Liver (tissue), 3 donors: ENCODE measurements around the gene CCDC69.

ENCODE experiments used
- ATF3 ChIP-seq: IDR thresholded peaks from 2 replicates; pipeline ENCODE4 v1.6.1; 2016; ENCODE audit warnings: antibody characterized with exemption
- CTCF ChIP-seq: fragments of 150-350 bp; IDR thresholded peaks from 2 replicates; pipeline ENCODE4 v1.5.1; 2017; ENCODE audit warnings: improper control_type of control experiment, low read depth, low read length; ENCODE audit not compliant: missing input control
- EGR1 ChIP-seq, 2 donors: IDR thresholded peaks; 2 replicates each; pipeline ENCODE4 v1.6.1; 2016 to 2018; ENCODE audit warnings: antibody characterized with exemption in 2 of 2, low read depth in 2 of 2
- FOXA2 ChIP-seq: IDR thresholded peaks from 2 replicates; pipeline ENCODE4 v1.6.1; 2016; ENCODE audit warnings: antibody characterized with exemption
- GABPA ChIP-seq, 2 donors: IDR thresholded peaks in 1 of 2; conservative IDR thresholded peaks in 1 of 2; 2 replicates each; pipeline ENCODE4 v1.6.1; 2016; ENCODE audit warnings: antibody characterized with exemption in 2 of 2, mild to moderate bottlenecking in 1 of 2, moderate library complexity in 1 of 2
- JUND ChIP-seq, 2 donors: IDR thresholded peaks; 2 replicates each; pipeline ENCODE4 v1.6.1; 2016; ENCODE audit warnings: antibody characterized with exemption in 2 of 2
- REST ChIP-seq: IDR thresholded peaks from 2 replicates; pipeline ENCODE4 v1.6.1; 2016; ENCODE audit warnings: antibody characterized with exemption, mild to moderate bottlenecking
- SP1 ChIP-seq: IDR thresholded peaks from 2 replicates; pipeline ENCODE4 v1.6.1; 2018; ENCODE audit warnings: antibody characterized with exemption, mild to moderate bottlenecking
- TAF1 ChIP-seq: conservative IDR thresholded peaks from 2 replicates; pipeline ENCODE4 v1.6.1; 2016; ENCODE audit warnings: antibody characterized with exemption, mild to moderate bottlenecking
- donor health status: healthy.
- donor health status: healthy.

- no peak for TF ChIP-seq CTCF
- TF ChIP-seq JUND (IDR thresholded peaks at IDR 0.05) = no peak
- TF ChIP-seq GABPA (IDR thresholded peaks at IDR 0.05 in 1 of 2, conservative IDR thresholded peaks at IDR 0.05 in 1 of 2) = no peak
- no peak for TF ChIP-seq SP1
- no peak for TF ChIP-seq FOXA2
- TF ChIP-seq REST = no peak
- TF ChIP-seq TAF1 = no peak
- no peak for TF ChIP-seq ATF3
- TF ChIP-seq EGR1 (IDR thresholded peaks at IDR 0.05; ENCODE audit: low read depth in 2 of 2) = no peak
Measured at GRCh38 chr5:151186052-151186451, 37.8 kb downstream of the CCDC69 start.
